HFFc6 (cell line): ENCODE data around the gene SMG6. TPM values are rescaled to one million over a fixed set of nuclear protein-coding genes. Genes with fewer than 3 reads are reported as not detected.

Experiments used
- DNase-seq: peaks from one replicate; pipeline ENCODE4 v3.0.0-alpha.2; 2018
- H3K27ac Mint-ChIP-seq: 2 replicates; pipeline ENCODE4 v1.8.0; 2020; ENCODE audit warnings: mild to moderate bottlenecking, mixed read lengths
- H3K27me3 Mint-ChIP-seq: 2 replicates; pipeline ENCODE4 v1.8.0; 2021; ENCODE audit warnings: mild to moderate bottlenecking, moderate library complexity, mixed read lengths; ENCODE audit not compliant: insufficient read depth
- H3K36me3 Mint-ChIP-seq: 2 replicates; pipeline ENCODE4 v1.8.0; 2021; ENCODE audit warnings: low read depth, mixed read lengths
- H3K4me1 Mint-ChIP-seq: 2 replicates; pipeline ENCODE4 v1.8.0; 2020; ENCODE audit warnings: low read depth, mixed read lengths
- H3K4me3 Mint-ChIP-seq: 2 replicates; pipeline ENCODE4 v1.8.0; 2020; ENCODE audit warnings: mild to moderate bottlenecking, moderate library complexity, mixed read lengths
- H3K9me3 Mint-ChIP-seq: 2 replicates; pipeline ENCODE4 v1.8.0; 2020; ENCODE audit warnings: mild to moderate bottlenecking, mixed read lengths
- CTCF ChIP-seq: fragments of 200-600 bp; sonication (generic); IDR thresholded peaks from 2 replicates; pipeline ENCODE4 v1.5.0; 2021; ENCODE audit warnings: antibody characterized with exemption, mild to moderate bottlenecking
- total RNA-seq, 6 experiments: library from RNA; stranded (reverse); fragmentation: NEBNext Ultra II Directional; extraction: Animal tissue kit (Norgen Biotek cat#: 25700); gene quantifications; 2 replicates in 1 of 6; 3 replicates in 5 of 6; pipeline ENCODE4 v1.2.3, GENCODE V29; 2021

Gene SMG6
- total RNA-seq, 6 experiments from 2014 or later = 29.5 to 37.4 (median 31.8) TPM

- H3K36me3 Mint-ChIP-seq = peaks cover 54% of the 10 kb centered on the region
- H3K27me3 Mint-ChIP-seq = peaks cover 42% of the 10 kb centered on the region
- DNase-seq = peak; percentile 97
- H3K9me3 Mint-ChIP-seq = peaks cover 3% of the 10 kb centered on the region; the same call in 1 of the 2 replicates
- TF ChIP-seq CTCF = peak; percentile 64
- peak overlapping the region; percentile 95 for H3K27ac Mint-ChIP-seq
- peak overlapping the region; percentile 76 for H3K4me3 Mint-ChIP-seq
- H3K4me1 Mint-ChIP-seq = peaks cover 99% of the 10 kb centered on the region
Measured at GRCh38 chr17:2068031-2068518, 235.5 kb downstream of the SMG6 start.

DNA sequence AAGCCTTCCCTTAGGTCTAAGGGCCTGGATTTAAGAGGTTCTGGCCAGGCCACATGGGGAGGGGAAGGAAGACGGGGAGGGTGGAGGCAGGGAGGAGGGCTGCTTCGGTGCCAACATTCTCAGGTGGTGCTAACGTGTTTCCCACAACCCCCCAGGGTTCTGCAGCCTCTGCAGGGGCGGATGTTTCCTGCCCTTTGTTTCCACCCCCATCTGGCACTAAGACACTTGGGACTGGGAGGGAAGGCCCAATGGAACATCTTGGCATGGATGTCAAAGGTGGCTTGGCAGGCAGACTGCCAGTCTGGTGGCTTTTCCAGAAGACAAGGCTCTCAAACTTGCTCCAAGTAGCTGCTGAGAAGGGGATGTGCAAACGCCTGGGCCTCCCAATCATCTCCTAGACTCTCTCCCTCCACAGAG lies 236.0 kb downstream of the SMG6 start:
- peaks cover 3% of the 10 kb centered on the region; the same call in 1 of the 2 replicates for H3K9me3 Mint-ChIP-seq
- no peak for DNase-seq
- H3K27me3 Mint-ChIP-seq = peaks cover 44% of the 10 kb centered on the region
- H3K4me1 Mint-ChIP-seq = peaks cover 100% of the 10 kb centered on the region
- peak overlapping the region; percentile 95 for H3K27ac Mint-ChIP-seq
- TF ChIP-seq CTCF = no peak
- H3K36me3 Mint-ChIP-seq = peaks cover 54% of the 10 kb centered on the region
- peak overlapping the region; percentile 76 for H3K4me3 Mint-ChIP-seq

- Mint-ChIP-seq H3K4me3 (peak overlapping the region; percentile 76), H3K36me3 (peaks cover 50% of the 10 kb centered on the region), H3K4me1 (peaks cover 100% of the 10 kb centered on the region), H3K9me3 (peaks cover 3% of the 10 kb centered on the region; the same call in 1 of the 2 replicates), H3K27ac (peak overlapping the region; percentile 95), H3K27me3 (peaks cover 49% of the 10 kb centered on the region)
- no peak for TF ChIP-seq CTCF
- DNase-seq = no peak
Measured at GRCh38 chr17:2067048-2067561, 236.5 kb downstream of the SMG6 start.

DNA sequence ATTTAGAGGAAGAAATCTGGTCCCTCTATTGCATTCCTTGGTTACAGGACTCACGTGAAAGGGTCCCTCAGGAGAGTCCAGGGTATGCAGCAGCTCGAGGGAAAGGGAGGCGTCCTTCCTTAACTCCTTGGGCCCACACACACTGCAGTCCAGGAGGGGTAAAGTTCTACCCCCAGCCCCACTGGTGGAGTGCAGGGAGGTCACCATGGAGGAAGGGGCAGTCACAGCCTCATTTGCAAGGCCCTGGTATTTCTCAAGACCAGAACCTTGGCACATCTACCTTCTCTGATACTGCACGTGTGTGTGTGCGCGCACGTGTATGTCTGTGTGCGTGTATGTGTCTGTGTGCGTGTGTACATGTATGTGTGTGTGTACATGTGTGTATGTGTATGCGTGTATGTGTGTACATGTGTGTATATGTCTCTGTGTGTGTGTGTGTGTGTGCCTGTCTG lies 237.6 kb downstream of the SMG6 start:
- Mint-ChIP-seq H3K36me3 (peaks cover 39% of the 10 kb centered on the region), H3K9me3 (peaks cover 3% of the 10 kb centered on the region; the same call in 1 of the 2 replicates), H3K27me3 (peaks cover 53% of the 10 kb centered on the region), H3K27ac (peak overlapping the region; percentile 95), H3K4me3 (peak overlapping the region; percentile 76), H3K4me1 (peaks cover 100% of the 10 kb centered on the region)
- no peak for DNase-seq
- TF ChIP-seq CTCF = no peak

- Mint-ChIP-seq H3K9me3 (peaks cover 3% of the 10 kb centered on the region; the same call in 1 of the 2 replicates), H3K36me3 (peaks cover 44% of the 10 kb centered on the region), H3K4me1 (peaks cover 100% of the 10 kb centered on the region), H3K4me3 (peak overlapping the region; percentile 49), H3K27ac (peak overlapping the region; percentile 95), H3K27me3 (peaks cover 53% of the 10 kb centered on the region)
- peak; percentile 82 for TF ChIP-seq CTCF
- peak; percentile 72 for DNase-seq
Measured at GRCh38 chr17:2064980-2065785, 238.4 kb downstream of the SMG6 start.
